HepG2 (cell line): ENCODE results near the gene KIF22.

ENCODE experiments used
- BHLHE40 ChIP-seq: IDR thresholded peaks from 2 replicates; pipeline ENCODE4 v1.6.1; 2011; ENCODE audit warnings: low read length, improper control_type of control experiment
- ESRRA ChIP-seq: sonication (generic); formaldehyde crosslinking; IDR thresholded peaks from 2 replicates; pipeline ENCODE4 v1.5.1; 2020; ENCODE audit warnings: mild to moderate bottlenecking, low read depth, missing genetic modification reagents
- ZFX ChIP-seq: sonication (generic); formaldehyde crosslinking; IDR thresholded peaks from 2 replicates; pipeline ENCODE4 v1.4.0; 2020; ENCODE audit warnings: mild to moderate bottlenecking, low read depth, missing genetic modification reagents, moderate library complexity

GRCh38 chr16:29744541-29745101 lies 45.9 kb upstream of the KIF22 start:
- no peak for TF ChIP-seq BHLHE40
- no peak for TF ChIP-seq ZFX (CRISPR knock-in tag)
- TF ChIP-seq ESRRA (CRISPR knock-in tag): no peak
